HG03103 (cell line): ENCODE data around the gene PLXNA2.

ENCODE experiments used
- ATAC-seq: cut with Tn5 transposase; IDR thresholded peaks from one replicate; pipeline ENCODE4 v1.9.1; 2021; ENCODE audit warnings: low read depth; ENCODE audit not compliant: unreplicated experiment

PLXNA2 gene

DNA sequence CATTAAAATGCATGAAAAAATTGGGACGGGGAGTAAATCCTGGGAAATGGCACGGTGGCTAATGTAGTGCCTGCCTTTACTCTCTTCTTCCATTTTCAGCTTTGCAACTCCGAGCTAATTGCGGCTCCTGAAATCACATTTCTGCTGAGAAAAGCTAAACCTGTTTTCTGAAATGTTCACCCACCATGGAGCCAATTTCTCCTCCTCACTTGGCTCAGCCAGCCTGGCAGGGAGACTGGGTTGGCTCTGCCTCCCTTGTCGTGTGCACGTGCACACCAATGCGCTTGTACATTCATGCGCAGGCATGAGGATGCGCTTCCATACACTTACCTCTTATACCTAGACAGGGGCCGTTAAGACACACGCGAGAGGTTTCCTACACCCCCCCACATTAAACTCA lies 165.4 kb downstream of the PLXNA2 start:
- no peak for ATAC-seq

DNA sequence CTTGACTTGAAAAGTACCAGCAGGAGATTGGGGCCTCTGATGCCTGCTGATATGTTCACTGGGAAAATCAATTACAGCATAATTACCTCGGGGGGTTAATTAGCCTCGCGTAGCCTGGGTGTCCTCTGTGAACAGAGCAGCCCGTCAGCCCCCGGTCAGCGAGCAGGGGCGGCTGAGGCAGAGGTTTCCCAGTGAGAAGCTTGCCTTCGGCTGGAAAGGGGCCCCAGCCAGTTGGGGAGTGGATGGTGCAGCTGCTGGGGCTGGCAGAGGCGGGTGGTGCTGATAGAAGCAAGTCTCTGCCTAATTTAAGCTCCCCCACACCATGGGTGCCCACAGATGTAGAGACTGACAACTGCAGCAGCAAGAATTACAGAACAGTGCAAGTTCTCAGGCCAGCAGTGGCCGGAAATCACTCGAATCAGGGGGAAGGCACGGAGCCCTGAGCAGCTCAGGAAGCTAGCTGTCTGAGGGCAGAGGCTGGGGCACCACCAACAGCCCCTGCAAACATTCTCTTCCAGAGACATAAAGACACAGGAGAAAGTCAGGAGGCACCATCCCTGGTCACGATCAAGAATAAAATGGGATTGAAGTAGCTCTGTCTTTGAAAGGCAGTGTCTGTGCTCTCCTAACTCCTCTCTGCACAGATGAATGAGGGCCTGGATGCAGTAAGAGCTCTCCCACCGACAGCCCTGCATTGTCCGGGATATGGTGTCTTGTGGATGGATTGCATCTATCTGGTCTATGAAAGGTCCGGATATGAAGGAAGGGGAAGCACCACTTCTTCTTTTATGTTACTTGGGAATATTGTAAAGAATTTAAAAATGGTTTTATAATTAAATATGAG lies 166.7 kb downstream of the PLXNA2 start:
- ATAC-seq, result no peak

- no peak for ATAC-seq
Measured at GRCh38 chr1:208074353-208074752, 169.8 kb downstream of the PLXNA2 start.

- ATAC-seq, result no peak
Measured at GRCh38 chr1:208071435-208072031, 172.7 kb downstream of the PLXNA2 start.

DNA sequence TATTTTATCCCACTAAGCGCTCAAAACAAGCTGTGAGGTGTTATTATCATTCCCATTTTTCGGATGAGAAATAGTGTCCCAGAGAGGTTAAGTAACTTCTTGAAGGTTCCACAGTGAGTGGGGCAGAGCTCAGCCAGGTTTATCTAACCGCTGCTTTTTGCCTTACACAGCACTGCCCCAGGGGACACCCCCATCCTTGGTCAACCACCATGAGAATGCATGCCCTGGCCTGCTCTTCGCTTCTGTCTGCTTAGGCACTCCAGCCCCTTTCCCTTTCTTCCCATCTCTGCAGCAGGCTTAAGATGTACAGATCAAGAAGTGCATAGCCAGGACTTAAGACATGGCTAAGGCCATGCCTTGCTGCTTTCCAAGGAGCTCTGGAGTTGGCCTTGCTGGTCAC lies 174.3 kb downstream of the PLXNA2 start:
- no peak for ATAC-seq

DNA sequence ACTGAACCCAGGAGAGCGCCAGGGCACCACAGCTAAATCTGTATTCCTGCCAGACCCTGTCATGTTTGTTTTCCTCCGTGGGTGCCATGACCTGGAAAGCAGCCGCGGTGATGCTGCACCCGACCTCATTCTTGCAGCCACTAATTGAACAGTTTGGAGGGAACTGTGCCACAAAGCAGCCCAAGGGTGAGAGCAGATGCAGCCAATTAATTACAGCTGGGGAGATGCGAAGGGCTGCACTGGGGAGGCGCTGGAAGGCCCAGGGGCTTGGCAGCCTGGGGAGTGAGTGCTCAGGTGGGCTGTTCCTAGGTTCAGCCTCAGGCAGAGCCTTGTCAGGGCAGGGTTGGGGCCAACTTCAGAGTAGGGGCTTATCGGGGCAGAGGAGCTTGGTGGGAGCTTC lies 174.9 kb downstream of the PLXNA2 start:
- no peak for ATAC-seq

DNA sequence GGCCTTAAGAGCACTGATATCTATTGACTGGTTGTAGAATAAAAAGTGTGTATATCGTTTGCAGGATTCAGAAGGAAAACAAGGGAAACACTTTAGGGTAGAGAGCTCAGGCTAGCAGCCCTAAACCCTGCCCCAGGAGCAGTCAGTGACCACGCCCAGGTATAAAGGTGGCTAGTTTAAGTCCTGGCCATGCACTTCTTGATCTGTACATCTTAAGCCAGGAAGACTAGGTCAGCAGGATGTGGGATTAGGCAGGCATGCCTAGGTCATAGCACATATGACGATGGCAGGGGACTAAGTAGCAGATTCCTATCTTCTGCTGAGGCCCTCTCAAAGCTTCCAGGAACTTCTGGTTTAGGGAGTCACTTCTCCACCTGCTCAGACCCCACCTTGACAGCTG lies 175.3 kb downstream of the PLXNA2 start:
- ATAC-seq, result no peak

GRCh38 chr1:208068407-208068806 lies 175.8 kb downstream of the PLXNA2 start:
- no peak for ATAC-seq

GRCh38 chr1:208066583-208066982 lies 177.6 kb downstream of the PLXNA2 start:
- ATAC-seq, result no peak

DNA sequence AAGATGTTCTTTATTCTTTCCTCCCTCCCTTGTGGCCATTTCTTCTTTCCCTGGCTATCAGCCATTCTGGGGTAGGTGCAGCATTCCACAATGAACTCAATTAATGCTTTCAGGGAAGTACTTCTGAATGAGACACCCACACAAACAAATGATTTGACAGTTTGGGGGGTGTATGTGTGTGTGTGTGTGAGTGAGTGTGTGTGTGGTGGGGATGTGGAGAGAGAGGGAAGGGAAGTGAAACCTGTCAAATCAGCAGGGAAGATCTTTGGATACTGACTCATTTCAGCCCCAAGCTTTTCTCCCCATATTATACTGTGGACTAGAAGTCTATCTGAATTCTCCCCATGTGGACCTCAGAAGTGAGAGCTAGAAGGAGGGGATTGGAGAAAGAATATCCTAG lies 178.3 kb downstream of the PLXNA2 start:
- no peak for ATAC-seq

GRCh38 chr1:208061632-208062031 lies 182.6 kb downstream of the PLXNA2 start:
- ATAC-seq, result no peak

GRCh38 chr1:208061118-208061517 lies 183.1 kb downstream of the PLXNA2 start:
- no peak for ATAC-seq

- ATAC-seq, result no peak
Measured at GRCh38 chr1:208060215-208060869, 183.8 kb downstream of the PLXNA2 start.

DNA sequence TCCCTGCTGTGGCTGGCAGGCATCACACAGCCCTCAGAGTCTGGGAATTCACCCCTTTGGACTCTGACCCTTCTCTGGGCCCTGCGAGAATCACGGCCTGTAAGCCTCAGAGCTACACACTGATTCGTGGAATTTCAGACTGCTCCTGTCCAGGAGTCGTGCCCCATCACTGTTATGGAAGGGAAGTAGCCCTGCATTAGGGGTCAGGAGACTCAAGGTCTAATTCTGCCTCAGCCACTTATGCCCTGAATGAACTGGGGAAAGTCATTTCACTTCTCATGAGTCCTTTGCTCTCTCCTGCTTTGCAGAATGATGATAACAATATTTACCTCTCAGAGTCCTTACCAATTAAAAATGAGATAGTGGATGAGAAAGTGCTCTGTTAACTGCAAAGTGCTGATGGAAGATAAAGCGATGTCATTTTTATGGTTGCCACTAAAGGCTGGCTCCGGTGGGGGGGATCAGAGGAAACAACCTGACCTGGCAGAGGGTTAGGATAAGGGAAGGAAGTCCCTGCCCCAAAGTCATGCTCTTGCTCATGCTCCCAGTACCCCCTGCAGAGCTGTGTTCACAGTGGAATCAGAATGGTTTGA lies 184.7 kb downstream of the PLXNA2 start:
- no peak for ATAC-seq

DNA sequence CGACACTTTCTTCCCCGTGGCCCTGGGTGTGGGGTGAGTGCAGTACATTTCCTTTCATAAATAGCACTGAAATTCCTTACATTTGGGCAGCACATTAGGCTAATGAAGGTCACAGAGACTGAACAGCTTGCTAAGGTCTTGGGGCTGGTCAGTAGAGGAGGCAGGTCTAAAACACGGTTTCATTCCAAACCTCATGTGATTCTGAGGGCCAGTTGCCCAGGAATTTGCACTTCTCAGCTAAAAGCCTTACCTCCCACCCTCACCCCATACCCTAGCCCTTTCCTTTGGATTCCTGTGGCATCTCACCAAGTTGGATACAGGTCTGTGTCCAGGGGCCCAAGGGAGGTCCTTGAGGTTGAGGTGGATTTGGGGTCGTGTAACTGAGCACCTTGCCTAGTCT lies 185.4 kb downstream of the PLXNA2 start:
- ATAC-seq, result no peak

GRCh38 chr1:208058267-208058666 lies 185.9 kb downstream of the PLXNA2 start:
- no peak for ATAC-seq

DNA sequence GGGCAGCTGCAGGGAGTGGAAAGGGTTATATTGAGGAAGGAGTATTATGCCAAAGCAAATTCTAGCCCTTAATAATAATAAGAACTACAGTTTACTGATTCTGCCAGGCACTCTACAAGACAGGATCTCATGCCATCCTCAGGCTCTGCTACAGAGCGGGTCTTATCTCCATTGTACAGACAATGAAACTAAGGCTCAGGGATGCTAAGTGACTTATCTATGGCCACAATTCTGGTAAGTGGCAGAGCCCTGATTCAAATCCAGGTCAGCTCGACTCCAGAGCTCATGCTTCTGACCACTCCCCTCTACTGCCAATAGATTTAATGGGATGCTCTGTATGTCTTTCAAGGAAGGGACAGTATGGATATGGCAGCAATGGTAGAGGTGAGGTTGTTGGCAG lies 187.1 kb downstream of the PLXNA2 start:
- no peak for ATAC-seq

DNA sequence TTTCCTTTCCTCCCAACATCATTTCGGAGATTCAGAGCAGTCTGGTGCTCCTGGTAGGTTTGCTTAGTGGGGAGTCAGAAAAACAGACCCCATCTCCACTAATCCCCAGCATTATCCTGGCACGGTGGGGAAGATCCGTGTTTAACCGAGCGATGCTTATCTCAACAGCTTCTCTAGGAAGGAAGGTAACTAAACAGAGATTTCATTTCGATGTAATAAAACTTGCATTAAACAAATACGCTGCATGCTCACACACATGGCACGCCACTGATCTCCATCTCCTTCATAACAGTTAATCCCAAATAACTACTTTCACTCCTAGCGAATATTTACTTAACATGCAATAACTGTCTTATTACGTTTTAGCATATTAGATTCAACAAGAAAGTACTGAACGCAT lies 188.6 kb downstream of the PLXNA2 start:
- ATAC-seq, result no peak

DNA sequence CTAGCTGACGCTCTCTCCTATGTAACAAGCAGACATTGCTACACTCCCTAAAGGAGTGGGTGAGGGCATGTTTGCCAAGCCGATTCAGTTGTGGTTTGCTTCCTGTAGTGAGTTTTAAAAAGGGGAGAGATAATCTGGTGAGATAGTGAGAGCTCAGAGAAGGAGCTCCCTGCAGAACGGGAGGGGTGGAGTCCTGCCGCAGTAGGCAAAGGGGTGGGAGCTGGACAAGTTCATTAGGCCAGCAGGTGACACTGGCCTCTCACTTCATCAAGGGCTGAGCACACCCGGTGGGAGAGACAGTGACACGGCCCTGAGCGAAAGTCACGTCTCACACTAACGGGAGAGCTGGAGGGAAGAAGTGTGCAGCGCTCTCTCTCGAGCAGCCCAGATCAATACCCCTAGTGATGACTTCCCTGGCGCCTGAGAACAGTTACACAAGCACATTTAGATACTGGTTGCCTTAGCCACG lies 189.2 kb downstream of the PLXNA2 start:
- no peak for ATAC-seq

DNA sequence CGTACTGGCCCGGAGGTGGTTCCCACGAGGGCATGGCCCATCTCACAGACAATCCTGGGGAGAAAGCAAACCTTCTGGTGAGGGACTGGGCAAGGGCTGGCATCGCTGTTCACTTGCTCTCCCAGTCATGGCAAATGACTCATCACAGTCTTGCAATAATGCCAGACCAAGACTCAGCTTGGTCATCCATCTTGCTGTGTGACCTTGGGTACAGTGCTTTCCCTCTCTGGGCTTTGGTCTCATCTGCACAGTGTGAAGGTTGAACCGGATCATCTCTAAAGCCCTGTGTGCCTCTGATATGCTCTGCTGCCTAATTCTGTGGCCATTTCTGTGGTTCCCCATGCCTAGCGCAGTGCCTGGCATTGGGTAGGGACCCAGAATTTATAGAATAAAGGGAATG lies 189.7 kb downstream of the PLXNA2 start:
- no peak for ATAC-seq

- no peak for ATAC-seq
Measured at GRCh38 chr1:208053661-208054060, 190.5 kb downstream of the PLXNA2 start.
